Natural killer cell (primary cell): ENCODE measurements around the gene ZNF224. TPM values are rescaled to one million over a fixed set of nuclear protein-coding genes. Genes with fewer than 3 reads are reported as not detected.

Source experiments
- ATAC-seq, 3 donors: fragments of 150-1000 bp in 2 of 3; fragments of 200-7000 bp in 1 of 3; cut with Tn5 transposase; 1 replicate in 1 of 3; 2 replicates in 2 of 3; pipeline ENCODE4 v1.10.0; 2021; ENCODE audit warnings: mild to moderate bottlenecking in 2 of 3, moderate library complexity in 2 of 3
- DNase-seq, 2 donors: peaks; one replicate each; pipeline versions ENCODE4 v3.0.0 to v3.0.0-alpha.2; 2013 to 2021; ENCODE audit warnings: mixed read lengths in 1 of 2
- H3K27ac ChIP-seq: one replicate; pipeline ENCODE4 v1.5.1; 2013; ENCODE audit warnings: mild to moderate bottlenecking, low read length
- H3K27me3 ChIP-seq: one replicate; pipeline ENCODE4 v1.6.1; 2013; ENCODE audit warnings: low read length; ENCODE audit not compliant: control insufficient read depth, insufficient read depth
- H3K36me3 ChIP-seq: one replicate; pipeline ENCODE4 v1.6.1; 2013; ENCODE audit warnings: low read length; ENCODE audit not compliant: control insufficient read depth, insufficient read depth
- H3K4me1 ChIP-seq: one replicate; pipeline ENCODE4 v1.6.1; 2013; ENCODE audit warnings: low read length; ENCODE audit not compliant: control insufficient read depth, insufficient read depth
- H3K4me3 ChIP-seq: one replicate; pipeline ENCODE4 v1.5.1; 2013; ENCODE audit warnings: low read length
- H3K9me3 ChIP-seq: one replicate; pipeline ENCODE4 v1.6.1; 2013; ENCODE audit warnings: low read length; ENCODE audit not compliant: control insufficient read depth, insufficient read depth
- H3K27ac Mint-ChIP-seq, 2 donors: one replicate each; pipeline ENCODE4 v1.8.0; 2022; ENCODE audit warnings: mild to moderate bottlenecking in 2 of 2, mixed read lengths in 2 of 2, moderate library complexity in 1 of 2
- H3K27me3 Mint-ChIP-seq, 2 donors: one replicate each; pipeline ENCODE4 v1.8.0; 2022; ENCODE audit warnings: low read depth in 2 of 2, mixed read lengths in 2 of 2
- H3K36me3 Mint-ChIP-seq: one replicate; pipeline ENCODE4 v1.8.0; 2022; ENCODE audit warnings: mixed read lengths
- H3K4me1 Mint-ChIP-seq, 2 donors: one replicate each; pipeline ENCODE4 v1.8.0; 2022; ENCODE audit warnings: mixed read lengths in 2 of 2
- H3K4me3 Mint-ChIP-seq: one replicate; pipeline ENCODE4 v1.8.0; 2022; ENCODE audit warnings: mild to moderate bottlenecking, moderate library complexity, mixed read lengths
- H3K9me3 Mint-ChIP-seq, 2 donors: one replicate each; pipeline ENCODE4 v1.8.0; 2022; ENCODE audit warnings: mixed read lengths in 2 of 2
- CTCF ChIP-seq: fragments of 200-600 bp; IDR thresholded peaks from one replicate; pipeline ENCODE4 v1.8.0; 2022; ENCODE audit warnings: antibody characterized with exemption
- WGBS: methylation state at CpG from one replicate; pipeline ENCODE4 v1.1.7; 2013; ENCODE audit warnings: missing lambda C conversion rate; ENCODE audit not compliant: insufficient coverage; 5-methylcytosine and 5-hydroxymethylcytosine counted together
- intact Hi-C: fragments of 100-400 bp; cut with micrococcal nuclease; formaldehyde crosslinking; loops from one replicate; pipeline ENCODE4 v1.14.2; 2022
- total RNA-seq, 4 donors: library from RNA; stranded (reverse); fragments of 120-200 nt in 1 of 4; gene quantifications; one replicate each; pipeline versions ENCODE4 v1.2.3 to v1.2.4, GENCODE V29; 2013 to 2022

The ZNF224 gene
- total RNA-seq, 3 donors from 2014 or later (not counting 1 experiment from before 2014, with no cell fraction given) = 52.2 to 57.6 (median 56.0) TPM

GRCh38 chr19:44069415-44069814 lies 24.7 kb upstream of the ZNF224 start:
- Mint-ChIP-seq H3K36me3 (peaks cover 25% of the 10 kb centered on the region), H3K4me1 (peaks cover 22 to 24% of the 10 kb centered on the region in 2 donors), H3K9me3 (peaks cover 13 to 26% of the 10 kb centered on the region in 2 donors), H3K27ac (no peak overlapping the region), H3K27me3 (no peaks in the 10 kb centered on the region), H3K4me3 (no peak overlapping the region)
- TF ChIP-seq CTCF = no peak
- intact Hi-C loops = no loop called here
- H3K9me3 ChIP-seq = peaks cover 38% of the 10 kb centered on the region
- no peak overlapping the region for H3K4me3 ChIP-seq
- H3K4me1 ChIP-seq = peaks cover 18% of the 10 kb centered on the region
- DNase-seq (no peak), ATAC-seq (no peak)
- H3K36me3 ChIP-seq = peaks cover 8% of the 10 kb centered on the region
- H3K27ac ChIP-seq = no peak overlapping the region
- H3K27me3 ChIP-seq = no peaks in the 10 kb centered on the region
- 100% methylated on average over 1 of the region's 1 CpG for WGBS

GRCh38 chr19:44071824-44072542 lies 22.2 kb upstream of the ZNF224 start, which contains the start of gene ZNF284:
Gene ZNF284 (plus strand): TSS chr19:44072159. CDS start chr19:44076390, 4,231 bp downstream.
- TF ChIP-seq CTCF = no peak

GRCh38 chr19:44072543-44073401 lies 21.4 kb upstream of the ZNF224 start:
- intact Hi-C loops = loop anchor here (1.0 kb wide), 1 partner anchor 22 kb away; the partner anchor contains the start of gene ZNF224
- H3K27ac ChIP-seq = peak overlapping the region; percentile 21

More at GRCh38 chr19:44071824-44072542, 22.2 kb upstream of the ZNF224 start, which contains the start of gene ZNF284:
- H3K27me3 ChIP-seq = no peaks in the 10 kb centered on the region
- H3K4me3 Mint-ChIP-seq = peak within 1 kb of the TSS; percentile 96
- H3K9me3 Mint-ChIP-seq = peaks cover 6 to 14% of the 10 kb centered on the region in 2 donors
- peak within 1 kb of the TSS; percentile 90 for H3K27ac Mint-ChIP-seq
- peaks cover 7% of the 10 kb centered on the region for H3K36me3 Mint-ChIP-seq
- no peaks in the 10 kb centered on the region for H3K27me3 Mint-ChIP-seq
- H3K4me3 ChIP-seq = peak within 1 kb of the TSS; percentile 43
- H3K9me3 ChIP-seq = peaks cover 18% of the 10 kb centered on the region
- DNase-seq (peak; percentile 66 to 92), ATAC-seq (peak; percentile 95 to 99 (median 99))
- intact Hi-C loops = loop anchor here (1.0 kb wide), 1 partner anchor 22 kb away; the partner anchor contains the start of gene ZNF224
- 3% methylated on average over 34 of the region's 40 CpGs for WGBS
- peaks cover 18% of the 10 kb centered on the region for H3K4me1 ChIP-seq
- peaks cover 22 to 24% of the 10 kb centered on the region in 2 donors for H3K4me1 Mint-ChIP-seq
- peak within 1 kb of the TSS; percentile 21 for H3K27ac ChIP-seq
- peaks cover under 1% of the 10 kb centered on the region for H3K36me3 ChIP-seq

More at GRCh38 chr19:44072543-44073401, 21.4 kb upstream of the ZNF224 start:
- H3K4me3 Mint-ChIP-seq = peak overlapping the region; percentile 96
- peak in 1 of 2 donors; percentile 5 for DNase-seq
- Histone ChIP-seq H3K4me3 (peak overlapping the region; percentile 43), H3K27me3 (no peaks in the 10 kb centered on the region), H3K4me1 (peaks cover 18% of the 10 kb centered on the region), H3K36me3 (peaks cover 2% of the 10 kb centered on the region), H3K9me3 (peaks cover 11% of the 10 kb centered on the region)
- H3K4me1 Mint-ChIP-seq = peaks cover 22 to 24% of the 10 kb centered on the region in 2 donors
- no peaks in the 10 kb centered on the region for H3K36me3 Mint-ChIP-seq
- ATAC-seq = no peak
- 30% methylated on average over 17 of the region's 18 CpGs for WGBS
- H3K27ac Mint-ChIP-seq = peak overlapping the region; percentile 90
- H3K27me3 Mint-ChIP-seq = no peaks in the 10 kb centered on the region
- no peak for TF ChIP-seq CTCF
- H3K9me3 Mint-ChIP-seq = peaks cover 3 to 12% of the 10 kb centered on the region in 2 donors
